Left renal cortex interstitium (tissue), 4 donors: ENCODE measurements around the gene FOXP1. TPM values are rescaled to one million over a fixed set of nuclear protein-coding genes. Genes with fewer than 3 reads are reported as not detected.

Source experiments
- DNase-seq, 4 donors: peaks; one replicate each; pipeline ENCODE4 v3.0.0-alpha.2; 2013; ENCODE audit warnings: low read depth in 4 of 4, low spot score in 2 of 4, missing footprints in 1 of 4
- polyA plus RNA-seq, 4 donors: library from polyadenylated mRNA; unstranded; fragments of 120-200 nt; gene quantifications; one replicate each; pipeline ENCODE4 v1.2.1, GENCODE V29; 2013; ENCODE audit not compliant: insufficient read length in 4 of 4

FOXP1 gene
- polyA plus RNA-seq, 4 donors: 31.2 to 45.8 (median 38.9) TPM

GRCh38 chr3:71061581-71061980 lies 521.9 kb downstream of the FOXP1 start:
- DNase-seq: no peak

GRCh38 chr3:71061037-71061436 lies 522.5 kb downstream of the FOXP1 start:
- no peak for DNase-seq

DNA sequence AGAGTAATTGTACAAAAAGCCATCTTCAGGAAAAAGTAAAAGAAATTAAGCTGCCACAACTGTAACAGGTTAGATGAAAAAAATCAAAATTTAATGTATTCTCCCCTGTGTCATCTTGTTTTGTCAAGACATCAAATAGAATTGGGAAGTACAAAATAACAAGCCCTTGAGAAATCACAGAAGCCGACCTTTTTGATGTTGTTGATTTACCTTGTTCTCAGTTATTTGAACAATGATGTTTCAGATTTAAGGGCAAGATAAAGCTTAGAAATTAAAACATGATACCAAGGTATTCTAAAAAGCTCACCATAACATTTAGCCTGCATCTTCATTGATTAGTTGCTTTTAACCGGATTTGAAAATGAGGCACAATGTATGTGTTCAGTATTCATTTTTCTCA lies 523.0 kb downstream of the FOXP1 start:
- DNase-seq: no peak

- DNase-seq: no peak
Measured at GRCh38 chr3:71057526-71057894, 526.0 kb downstream of the FOXP1 start.

DNA sequence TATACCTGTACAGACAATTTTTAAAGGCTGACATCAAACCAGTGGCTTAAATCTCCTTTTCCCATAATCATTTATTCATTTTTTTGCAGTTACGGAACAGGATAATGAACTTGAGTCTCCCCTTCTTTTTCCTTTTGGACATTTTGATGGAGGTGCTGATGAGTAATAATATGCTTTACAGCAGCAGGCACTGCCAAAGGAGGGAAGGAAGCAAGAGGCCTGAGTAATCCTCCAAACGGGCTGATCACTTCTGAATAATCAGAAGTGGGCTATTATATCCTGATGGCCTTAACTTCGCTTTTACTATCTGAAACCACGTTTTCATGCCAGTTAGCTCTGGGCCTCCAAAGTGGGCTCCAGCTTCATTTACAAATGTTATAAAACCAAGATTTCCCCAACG lies 527.2 kb downstream of the FOXP1 start:
- no peak for DNase-seq

DNA sequence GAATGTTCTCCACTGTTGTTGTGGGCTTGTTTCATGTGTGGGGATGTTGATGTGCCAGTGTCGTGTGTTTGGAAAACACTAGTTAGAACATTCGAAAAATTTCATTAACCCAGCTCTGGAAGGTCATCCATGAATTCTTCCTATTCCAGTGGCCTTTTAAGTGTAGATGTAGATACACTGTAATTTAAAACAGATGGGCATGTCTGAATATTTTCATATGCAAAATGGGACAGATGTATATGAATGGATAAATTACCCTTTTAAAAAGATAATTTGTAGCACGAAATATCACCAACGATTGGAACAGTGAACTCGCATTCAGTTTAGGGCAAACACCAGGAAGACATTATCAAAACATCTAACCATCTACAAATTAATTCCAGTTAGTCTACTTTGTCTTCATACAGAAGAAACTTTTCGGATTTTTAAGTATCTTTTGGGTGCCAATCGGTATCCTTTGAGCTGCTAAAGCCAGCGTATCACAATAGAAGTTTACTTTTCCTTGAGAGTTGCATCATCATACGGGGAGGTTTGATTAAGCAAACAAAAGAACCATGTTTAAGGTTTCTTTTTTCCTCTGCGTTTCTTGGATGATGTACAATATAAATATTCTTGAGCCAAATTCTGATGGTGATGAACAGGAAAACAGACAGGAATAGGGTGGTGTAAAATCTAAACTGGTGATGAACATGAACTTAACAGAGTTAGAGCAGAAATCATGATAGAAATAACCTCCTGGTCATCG lies 528.1 kb downstream of the FOXP1 start:
- no peak for DNase-seq

GRCh38 chr3:71054312-71054711 lies 529.2 kb downstream of the FOXP1 start:
- no peak for DNase-seq

DNA sequence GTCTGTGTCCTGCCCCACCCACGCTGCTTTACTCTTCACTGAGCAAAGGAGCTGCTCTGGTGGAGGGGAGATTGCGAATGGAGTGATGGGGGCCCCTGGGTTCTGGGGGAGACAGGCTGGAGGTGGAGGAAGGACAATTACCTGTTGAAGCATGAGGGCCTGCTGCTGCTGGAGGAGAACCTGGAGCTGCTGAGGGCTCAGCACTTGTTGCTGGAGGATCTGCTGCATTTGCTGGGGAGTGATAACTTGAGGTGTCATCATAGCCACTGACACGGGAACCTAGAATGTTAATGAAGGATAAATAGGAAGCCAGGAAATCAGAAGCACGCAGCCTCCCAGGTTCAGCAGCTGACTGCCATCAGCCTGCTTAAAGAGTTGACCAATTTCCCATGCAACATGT lies 530.0 kb downstream of the FOXP1 start:
- no peak for DNase-seq

DNA sequence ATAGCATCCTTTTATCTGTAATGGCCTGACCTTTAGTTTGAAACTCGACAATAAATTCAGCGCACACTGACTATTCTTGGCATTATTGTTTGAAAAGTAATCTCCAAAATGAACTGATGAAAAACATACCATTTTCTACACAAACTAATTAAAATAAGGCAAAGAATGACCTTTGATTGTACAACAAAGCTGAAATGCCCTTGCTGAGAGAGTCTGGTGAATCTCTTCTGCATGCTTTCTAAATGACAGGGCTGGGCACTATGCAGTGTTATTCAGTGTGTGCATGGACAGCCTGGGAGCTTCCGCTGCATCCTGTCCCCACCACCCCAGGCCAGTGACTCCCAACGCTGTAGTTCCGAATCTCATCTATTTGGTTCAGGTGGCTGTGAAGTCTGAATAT lies 530.8 kb downstream of the FOXP1 start:
- DNase-seq: no peak

DNA sequence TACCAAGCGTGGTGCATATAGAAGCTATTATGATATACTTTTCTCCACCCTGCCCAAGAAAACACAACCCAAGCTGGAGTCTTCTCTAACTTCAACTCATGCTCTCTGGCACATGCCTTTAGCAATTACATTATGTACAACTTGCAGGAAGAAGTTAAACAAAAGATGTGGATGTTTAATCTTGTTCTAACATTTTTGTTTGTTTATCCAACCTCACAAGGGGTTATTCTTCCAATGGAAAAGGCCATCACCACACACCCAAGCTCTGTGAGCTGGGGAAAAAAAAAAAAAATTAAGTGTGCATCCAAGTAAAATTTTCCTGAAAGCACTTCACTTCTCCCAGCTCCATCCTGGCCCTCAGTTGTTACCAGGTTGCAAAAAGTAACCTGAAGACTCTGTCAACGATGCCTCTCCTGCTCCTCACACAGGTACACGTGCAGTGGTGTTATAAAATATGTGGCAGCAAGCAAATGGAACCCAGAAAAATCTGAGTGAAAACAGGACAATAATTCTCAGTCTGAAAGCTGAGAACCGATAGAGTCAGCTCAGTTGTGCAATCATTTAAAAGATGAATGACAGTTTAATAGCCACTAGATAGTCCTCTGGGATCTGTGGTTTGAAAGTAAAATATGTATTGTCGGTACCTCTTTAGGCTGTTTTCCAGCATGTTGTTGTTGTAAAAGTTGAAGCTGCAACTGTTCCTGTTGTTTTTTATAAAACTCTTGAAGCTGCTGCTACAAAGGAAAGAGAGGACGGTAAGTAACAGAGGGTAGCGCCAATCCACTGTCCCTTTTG lies 531.4 kb downstream of the FOXP1 start:
- no peak for DNase-seq

DNA sequence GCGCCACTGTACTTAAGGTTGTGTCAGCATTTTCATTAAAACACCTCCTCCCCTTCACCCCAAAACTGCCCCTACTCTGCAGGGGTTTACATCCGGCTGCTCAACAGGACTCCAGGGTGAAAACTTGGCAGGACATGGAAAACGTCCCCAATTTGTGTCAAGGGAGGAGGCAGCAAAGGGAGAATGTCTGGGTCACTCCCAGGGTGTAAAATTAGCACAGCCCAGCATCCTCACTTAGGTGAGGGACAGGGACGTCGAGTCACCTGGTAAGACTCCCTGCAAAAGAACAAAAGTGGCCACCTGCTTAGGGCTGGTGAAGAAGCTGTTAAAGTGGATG lies 532.3 kb downstream of the FOXP1 start:
- DNase-seq: no peak

GRCh38 chr3:71050538-71051258 lies 532.8 kb downstream of the FOXP1 start:
- no peak for DNase-seq

- DNase-seq: no peak
Measured at GRCh38 chr3:71050166-71050537, 533.4 kb downstream of the FOXP1 start.

DNA sequence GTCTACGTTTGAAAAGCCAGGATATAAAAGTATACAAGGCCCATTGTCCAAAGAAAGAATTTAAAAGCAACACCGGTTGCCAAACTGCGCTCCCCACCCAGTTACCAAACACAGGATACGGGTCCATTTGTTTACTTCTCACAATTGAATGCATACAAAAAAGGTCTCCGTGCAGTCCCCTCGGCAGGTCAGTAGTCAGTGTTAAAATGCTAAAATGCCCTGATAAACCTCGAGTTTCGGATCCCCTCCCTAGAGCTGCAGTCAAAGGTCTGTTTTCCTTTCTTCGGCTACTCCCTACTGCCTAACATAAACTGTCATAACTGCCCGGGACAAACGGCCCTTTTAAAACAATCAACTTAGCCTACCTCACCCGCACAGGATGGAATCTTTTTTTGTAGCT lies 534.6 kb downstream of the FOXP1 start:
- DNase-seq: no peak

DNA sequence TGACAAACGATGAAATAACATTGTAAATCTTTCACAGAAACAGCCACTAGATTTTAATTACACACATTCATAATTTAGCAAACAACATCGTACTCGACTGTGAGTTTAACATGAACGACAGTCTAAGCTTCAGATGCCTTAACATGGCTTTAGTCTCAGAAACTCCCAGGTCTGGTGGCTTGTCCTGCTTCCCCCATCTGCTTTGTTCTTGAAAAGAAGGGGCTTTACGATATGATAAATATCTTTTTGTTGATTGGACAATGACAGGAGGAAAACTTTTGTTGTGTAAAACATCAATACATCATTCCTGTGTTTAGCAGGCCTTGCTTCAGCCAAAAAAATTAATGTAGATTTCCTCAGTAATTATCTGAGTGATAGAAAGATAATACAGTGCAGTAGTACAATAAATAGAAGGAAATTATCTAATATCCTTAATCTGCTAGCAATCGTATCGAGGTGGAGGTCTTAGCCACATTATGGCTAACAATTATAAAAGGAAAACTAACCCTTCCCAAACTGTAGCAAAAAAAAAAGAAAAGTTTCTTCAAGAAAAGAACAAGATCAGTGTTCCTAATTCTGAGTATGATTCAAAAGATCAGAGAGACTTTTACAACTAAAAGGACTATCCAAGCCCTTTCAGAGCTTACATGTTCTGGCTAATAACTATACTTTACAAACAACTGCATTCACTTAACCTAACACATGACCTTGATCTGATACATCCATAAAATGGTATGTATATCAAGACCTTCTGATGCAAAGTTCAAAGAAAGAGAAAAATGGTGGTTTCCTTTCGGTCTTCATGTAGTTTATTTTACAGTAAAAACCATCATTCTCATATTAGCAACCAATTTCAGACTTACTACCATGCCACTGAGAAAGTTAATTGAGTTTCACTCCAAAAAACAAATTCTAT lies 535.7 kb downstream of the FOXP1 start:
- DNase-seq: no peak

GRCh38 chr3:71046791-71047190 lies 536.7 kb downstream of the FOXP1 start:
- DNase-seq: no peak

- no peak for DNase-seq
Measured at GRCh38 chr3:71045917-71046282, 537.6 kb downstream of the FOXP1 start.

DNA sequence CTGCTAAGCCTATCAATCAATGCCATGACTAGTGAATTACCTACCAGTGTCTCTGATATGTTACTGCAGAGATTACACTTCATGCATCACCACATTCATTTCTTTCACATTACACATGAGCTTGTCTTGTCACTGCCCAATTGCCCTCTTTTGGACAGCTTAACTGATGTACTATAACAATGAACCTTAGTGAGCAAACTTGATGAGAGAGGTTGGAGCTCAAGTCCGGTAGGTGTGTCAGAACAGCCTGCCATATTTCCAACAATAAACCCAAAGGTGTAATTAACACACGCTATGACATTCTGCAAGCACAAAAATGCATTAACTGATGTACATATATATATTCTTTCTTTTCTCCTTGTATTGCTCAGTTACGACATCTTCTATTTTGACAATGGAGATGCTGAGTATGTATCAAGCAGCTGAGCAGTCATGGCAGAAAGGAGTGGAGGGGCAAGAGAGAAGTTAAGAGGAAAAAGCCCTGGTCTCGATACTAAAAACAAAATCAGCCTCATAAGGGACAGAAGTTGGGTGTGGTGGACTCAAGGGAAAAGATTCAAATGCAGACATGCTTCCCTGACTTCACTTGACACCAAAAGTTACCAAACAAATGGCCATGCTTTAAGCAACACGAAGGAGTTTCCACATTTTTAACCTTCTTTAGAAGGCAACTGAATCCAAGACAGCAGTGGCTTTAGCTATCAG lies 538.2 kb downstream of the FOXP1 start:
- DNase-seq: no peak

GRCh38 chr3:71042759-71043158 lies 540.8 kb downstream of the FOXP1 start:
- DNase-seq: no peak

DNA sequence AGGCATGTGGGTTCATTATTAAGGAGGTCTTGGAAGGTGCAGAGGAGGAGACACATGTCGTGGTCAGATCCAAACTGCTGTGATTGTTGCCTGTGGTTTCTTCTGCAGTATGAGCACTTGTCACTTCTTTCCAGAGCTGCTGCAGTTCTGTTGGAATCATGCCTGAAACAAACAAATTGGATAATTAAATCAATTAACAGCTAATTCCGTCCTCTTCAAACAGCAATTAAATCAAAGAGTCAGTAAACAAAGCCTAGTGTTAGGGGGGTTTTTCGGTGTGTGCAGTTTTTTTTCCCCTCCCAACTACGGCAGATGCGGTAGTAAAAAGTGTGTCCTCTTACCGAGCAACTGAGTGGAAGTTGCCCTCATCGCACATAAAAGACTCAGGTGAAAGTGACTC lies 542.2 kb downstream of the FOXP1 start:
- no peak for DNase-seq
